IPS DF 6.9 (cell line): ENCODE results near the gene KCND1.
A peak's percentile ranks its signal among the peaks of the same experiment; 100 is the strongest.

Experiments used
- DNase-seq: peaks from one replicate; pipeline ENCODE4 v3.0.0-alpha.2; 2013; ENCODE audit warnings: low read depth, low spot score
- H3K27ac ChIP-seq: one replicate; pipeline ENCODE4 v1.5.1; 2013; ENCODE audit warnings: low read length, control low read depth
- H3K27me3 ChIP-seq: 2 replicates; pipeline ENCODE4 v1.6.1; 2013; ENCODE audit warnings: mild to moderate bottlenecking, low read length; ENCODE audit not compliant: control insufficient read depth, insufficient read depth
- H3K36me3 ChIP-seq: 2 replicates; pipeline ENCODE4 v1.6.1; 2013; ENCODE audit warnings: low read length; ENCODE audit not compliant: control insufficient read depth, insufficient read depth
- H3K4me1 ChIP-seq: 2 replicates; pipeline ENCODE4 v1.6.1; 2013; ENCODE audit warnings: low read length; ENCODE audit not compliant: control insufficient read depth, insufficient read depth
- H3K4me3 ChIP-seq: 2 replicates; pipeline ENCODE4 v1.5.1; 2013; ENCODE audit warnings: mild to moderate bottlenecking, low read length
- H3K9me3 ChIP-seq: 2 replicates; pipeline ENCODE4 v1.6.1; 2013; ENCODE audit warnings: low read length, inconsistent platforms; ENCODE audit not compliant: control insufficient read depth, insufficient read depth
- WGBS: extraction: QIAGEN DNeasy Blood & Tissue Kit; methylation state at CpG from one replicate; pipeline ENCODE4 v1.1.7; 2013; ENCODE audit warnings: mixed read lengths, missing lambda C conversion rate; ENCODE audit not compliant: insufficient read length, insufficient coverage; 5-methylcytosine and 5-hydroxymethylcytosine counted together

The KCND1 gene

GRCh38 chrX:48971249-48972219, at the start of gene KCND1:
Gene KCND1, minus strand, starts transcription at chrX:48971844. Its CDS starts 1,573 bp downstream, at chrX:48970271.
- no CpG with 5 or more reads among the region's 28 CpGs for WGBS
- no peaks in the 10 kb centered on the region for H3K4me1 ChIP-seq
- no peak for DNase-seq
- no peaks in the 10 kb centered on the region for H3K9me3 ChIP-seq
- no peaks in the 10 kb centered on the region for H3K27me3 ChIP-seq
- no peak within 1 kb of the TSS for H3K27ac ChIP-seq
- peaks cover 13% of the 10 kb centered on the region for H3K36me3 ChIP-seq
- H3K4me3 ChIP-seq, result peak within 1 kb of the TSS; percentile 49; the same call in 1 of the 2 replicates

- DNase-seq, result no peak
- H3K9me3 ChIP-seq, result no peaks in the 10 kb centered on the region
- no CpG with 5 or more reads among the region's 7 CpGs for WGBS
- H3K4me1 ChIP-seq, result no peaks in the 10 kb centered on the region
- H3K36me3 ChIP-seq, result no peaks in the 10 kb centered on the region
- no peaks in the 10 kb centered on the region for H3K27me3 ChIP-seq
- H3K4me3 ChIP-seq, result no peak overlapping the region
- no peak overlapping the region for H3K27ac ChIP-seq
Observed at GRCh38 chrX:49019599-49020249, 48.1 kb upstream of the KCND1 start.

DNA sequence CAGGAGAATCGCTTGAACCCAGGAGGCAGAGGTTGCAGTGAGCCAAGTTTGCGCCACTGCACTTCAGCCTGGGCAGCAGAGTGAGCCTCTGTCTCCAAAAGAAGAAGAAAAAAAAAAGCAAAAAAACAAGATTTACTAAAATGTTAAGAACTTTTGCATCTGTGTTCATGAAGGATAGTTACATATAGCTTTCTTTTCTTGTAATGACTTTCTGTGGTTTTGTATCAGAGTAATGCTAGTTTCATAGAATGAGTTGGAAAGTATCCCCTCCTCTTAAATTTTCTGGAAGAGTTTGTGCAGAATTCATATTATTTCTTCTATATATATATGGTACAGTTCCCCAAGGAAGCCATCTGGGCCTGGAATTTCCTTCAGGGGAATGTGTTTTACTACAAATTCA, 47.4 kb upstream of the KCND1 start:
- WGBS, result no CpG with 5 or more reads among the region's 2 CpGs
- H3K4me1 ChIP-seq, result no peaks in the 10 kb centered on the region

DNA sequence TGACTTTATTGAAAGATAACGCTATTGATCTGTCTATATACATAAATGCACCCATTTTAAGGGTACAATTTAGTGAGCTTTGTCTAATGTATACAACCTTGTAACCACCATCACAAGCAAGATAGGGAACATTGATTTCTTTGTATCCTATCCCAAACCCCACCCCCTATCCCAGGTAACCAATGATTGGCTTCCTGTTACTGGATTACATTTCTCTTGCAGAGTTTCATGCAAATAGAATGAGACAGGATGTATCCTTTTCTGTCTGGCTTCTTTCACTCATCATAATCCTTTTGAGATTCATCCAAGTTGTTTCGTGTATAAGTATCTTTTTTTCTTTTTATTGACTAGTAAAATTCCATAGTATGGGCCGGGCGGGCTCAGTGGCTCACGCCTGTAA, 32.1 kb upstream of the KCND1 start:
- no peaks in the 10 kb centered on the region; the same call in 1 of the 2 replicates for H3K4me1 ChIP-seq
- DNase-seq, result no peak
- no peaks in the 10 kb centered on the region for H3K9me3 ChIP-seq
- H3K27ac ChIP-seq, result no peak overlapping the region
- WGBS, result no CpG with 5 or more reads among the region's 5 CpGs
- no peaks in the 10 kb centered on the region for H3K27me3 ChIP-seq
- H3K4me3 ChIP-seq, result no peak overlapping the region
- H3K36me3 ChIP-seq, result peaks cover 7% of the 10 kb centered on the region; the same call in 1 of the 2 replicates

More for the DNA sequence above, 47.4 kb upstream of the KCND1 start:
- H3K4me3 ChIP-seq, result no peak overlapping the region
- no peaks in the 10 kb centered on the region for H3K36me3 ChIP-seq
- H3K27ac ChIP-seq, result no peak overlapping the region
- DNase-seq, result no peak
- H3K9me3 ChIP-seq, result no peaks in the 10 kb centered on the region
- no peaks in the 10 kb centered on the region for H3K27me3 ChIP-seq

GRCh38 chrX:49002091-49002935, 30.7 kb upstream of the KCND1 start, which contains the start of gene GRIPAP1:
Gene GRIPAP1, minus strand, starts transcription at chrX:49002264. Its CDS starts 35 bp downstream, at chrX:49002229.
- Histone ChIP-seq H3K27ac (no peak within 1 kb of the TSS), H3K4me3 (peak within 1 kb of the TSS; percentile 95; the same call in 1 of the 2 replicates), H3K9me3 (no peaks in the 10 kb centered on the region), H3K36me3 (peaks cover 14% of the 10 kb centered on the region; the same call in 1 of the 2 replicates), H3K27me3 (no peaks in the 10 kb centered on the region), H3K4me1 (no peaks in the 10 kb centered on the region; the same call in 1 of the 2 replicates)
- WGBS, result no CpG with 5 or more reads among the region's 38 CpGs
- no peak for DNase-seq

DNA sequence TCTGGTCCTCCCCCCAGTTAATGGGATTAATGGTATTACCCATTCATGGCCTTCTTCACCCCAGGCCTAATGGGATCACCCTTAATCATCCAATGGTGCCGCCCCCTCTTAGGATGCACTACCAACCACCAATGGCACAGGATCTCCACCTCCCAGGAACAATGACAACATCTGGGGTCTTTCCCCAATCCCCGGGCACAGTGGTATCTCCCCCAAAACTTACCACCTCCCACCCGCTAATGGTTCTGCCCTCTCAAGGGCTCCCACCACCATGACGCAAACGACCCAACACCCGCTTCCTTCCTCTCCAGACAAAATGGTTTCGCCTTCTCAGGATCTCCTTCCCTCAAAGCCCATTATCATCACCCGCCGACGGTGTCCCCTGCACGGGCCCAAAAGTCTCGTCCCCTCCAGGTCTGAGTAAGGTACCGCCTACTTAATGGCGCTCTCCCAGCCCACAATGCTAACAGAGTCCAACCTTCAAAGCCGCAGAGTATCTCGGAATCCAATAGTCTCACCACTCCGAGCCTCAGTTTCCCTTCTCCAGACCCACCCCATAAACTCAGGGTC, 30.0 kb upstream of the KCND1 start:
- H3K36me3 ChIP-seq, result peaks cover 19% of the 10 kb centered on the region; the same call in 1 of the 2 replicates
- no peak overlapping the region for H3K27ac ChIP-seq
- no peaks in the 10 kb centered on the region; the same call in 1 of the 2 replicates for H3K4me1 ChIP-seq
- no CpG with 5 or more reads among the region's 17 CpGs for WGBS
- DNase-seq, result no peak
- H3K27me3 ChIP-seq, result no peaks in the 10 kb centered on the region
- peak overlapping the region; percentile 95; the same call in 1 of the 2 replicates for H3K4me3 ChIP-seq
- H3K9me3 ChIP-seq, result no peaks in the 10 kb centered on the region

DNA sequence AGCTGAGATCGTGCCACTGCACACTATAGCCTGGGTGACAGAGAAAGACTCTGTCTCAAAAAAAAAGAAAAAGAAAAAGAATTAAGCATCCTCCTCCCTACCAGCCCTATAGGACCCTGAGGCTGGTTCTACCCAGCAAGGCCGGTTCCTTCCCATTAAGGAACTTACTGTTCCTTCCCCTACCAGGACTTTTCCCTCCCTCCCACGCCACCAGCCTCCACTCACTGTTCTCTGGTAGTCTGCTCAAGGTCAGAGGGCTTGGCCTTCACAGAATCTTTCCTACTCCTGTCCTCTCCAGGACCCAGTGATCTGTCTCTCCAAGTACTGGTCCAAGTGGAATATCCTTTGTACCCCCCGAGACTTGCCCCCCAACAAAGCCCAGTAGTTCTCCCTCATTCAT, 29.0 kb upstream of the KCND1 start:
- Histone ChIP-seq H3K27ac (no peak overlapping the region), H3K9me3 (no peaks in the 10 kb centered on the region), H3K27me3 (no peaks in the 10 kb centered on the region), H3K36me3 (peaks cover 19% of the 10 kb centered on the region; the same call in 1 of the 2 replicates), H3K4me3 (no peak overlapping the region), H3K4me1 (no peaks in the 10 kb centered on the region; the same call in 1 of the 2 replicates)
- DNase-seq, result no peak
- no CpG with 5 or more reads among the region's 4 CpGs for WGBS

GRCh38 chrX:48999030-48999429, 27.4 kb upstream of the KCND1 start:
- no CpG with 5 or more reads among the region's 5 CpGs for WGBS
- peaks cover 22% of the 10 kb centered on the region; the same call in 1 of the 2 replicates for H3K36me3 ChIP-seq
- no peak overlapping the region for H3K4me3 ChIP-seq
- no peaks in the 10 kb centered on the region for H3K27me3 ChIP-seq
- no peak for DNase-seq
- no peaks in the 10 kb centered on the region for H3K9me3 ChIP-seq
- H3K4me1 ChIP-seq, result no peaks in the 10 kb centered on the region; the same call in 1 of the 2 replicates
- no peak overlapping the region for H3K27ac ChIP-seq

DNA sequence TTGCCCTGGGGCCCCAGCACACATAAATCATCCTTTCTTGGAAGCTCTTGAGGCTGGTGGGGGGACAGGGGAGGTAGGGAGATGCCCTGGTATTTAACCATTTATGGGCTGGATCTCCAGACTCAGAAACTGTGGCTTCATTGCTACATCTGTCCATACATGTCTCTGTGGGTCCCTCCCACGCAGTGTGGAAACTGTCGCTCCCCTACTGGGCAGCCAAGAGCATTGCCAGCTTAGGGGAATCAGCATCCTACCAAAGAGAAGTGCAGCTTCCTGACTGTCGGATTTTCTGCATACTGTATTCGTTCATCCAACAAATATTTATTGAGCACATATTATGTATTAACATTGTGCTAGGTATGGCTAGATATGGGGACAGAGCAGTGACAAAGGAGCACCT, 26.7 kb upstream of the KCND1 start:
- no peak overlapping the region for H3K27ac ChIP-seq
- no peak for DNase-seq
- H3K27me3 ChIP-seq, result no peaks in the 10 kb centered on the region
- no CpG with 5 or more reads among the region's 4 CpGs for WGBS
- H3K36me3 ChIP-seq, result peaks cover 22% of the 10 kb centered on the region; the same call in 1 of the 2 replicates
- no peaks in the 10 kb centered on the region; the same call in 1 of the 2 replicates for H3K4me1 ChIP-seq
- H3K4me3 ChIP-seq, result no peak overlapping the region
- no peaks in the 10 kb centered on the region for H3K9me3 ChIP-seq
